Measurements from ENCODE around the gene CEP128. TPM values are rescaled to one million over a fixed set of nuclear protein-coding genes. Genes with fewer than 3 reads are reported as not detected.

Gene CEP128
- total RNA-seq, 1 donor from 2014 or later, result 4.2 TPM

- ATAC-seq, result no peak
Observed at GRCh38 chr14:80663541-80663940, 278.0 kb downstream of the CEP128 start.

- ATAC-seq, result no peak
Observed at GRCh38 chr14:80659783-80660182, 281.8 kb downstream of the CEP128 start.

- no peak for ATAC-seq
Observed at GRCh38 chr14:80658733-80659132, 282.8 kb downstream of the CEP128 start.

- ATAC-seq, result no peak
Observed at GRCh38 chr14:80658155-80658554, 283.4 kb downstream of the CEP128 start.

GRCh38 chr14:80653956-80654355, 287.6 kb downstream of the CEP128 start:
- ATAC-seq, result no peak

DNA sequence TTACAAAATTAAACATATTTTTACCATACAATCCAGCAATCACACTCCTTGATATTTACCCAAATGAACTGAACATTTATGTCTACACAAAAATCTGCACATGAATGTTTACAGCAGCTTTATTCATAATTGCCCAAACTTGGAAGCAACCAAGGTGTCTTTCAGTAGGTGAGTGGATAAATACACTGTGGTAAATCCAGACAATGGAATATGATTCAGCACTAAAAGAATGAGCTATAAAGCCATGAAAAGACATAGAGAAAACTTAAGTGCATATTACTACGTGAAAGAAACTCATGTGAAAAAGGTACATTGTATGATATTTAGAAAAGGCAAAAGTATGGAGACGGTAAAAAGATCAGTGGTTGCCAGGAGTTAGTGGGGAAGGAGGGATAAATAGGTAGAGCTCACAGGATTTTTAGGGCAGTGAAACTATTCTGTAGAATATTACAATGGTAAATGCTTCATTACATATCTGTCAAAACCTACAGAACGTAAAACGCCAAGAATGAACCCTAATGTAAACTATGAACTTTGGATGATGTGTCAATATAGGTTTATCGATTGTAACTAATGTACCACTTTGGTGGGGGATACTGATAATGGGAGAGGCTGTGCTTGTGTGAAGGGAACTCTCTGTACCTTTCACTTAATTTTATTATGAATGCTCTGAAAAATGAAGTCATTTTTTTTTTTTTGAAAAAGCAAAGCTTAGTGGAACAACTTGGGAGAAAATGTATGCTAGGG, 295.7 kb downstream of the CEP128 start:
- ATAC-seq, result no peak

DNA sequence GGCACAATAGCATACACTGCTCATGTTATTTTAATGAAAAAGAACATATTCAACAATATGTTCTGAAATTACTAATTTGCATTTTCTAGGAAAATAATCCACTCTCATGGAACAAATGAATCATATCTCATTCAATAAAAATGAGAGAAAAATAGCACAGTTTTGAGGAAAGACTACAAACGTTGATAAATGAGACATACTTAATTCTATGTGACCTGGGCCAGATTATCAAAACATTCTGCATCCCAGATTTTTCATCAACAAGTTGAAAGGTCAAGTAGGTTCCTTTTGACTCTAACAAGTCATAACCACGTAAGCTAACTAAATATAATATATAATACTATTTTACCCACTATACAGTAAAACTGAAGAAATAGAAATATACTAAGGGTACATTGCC, 296.7 kb downstream of the CEP128 start:
- ATAC-seq, result no peak

DNA sequence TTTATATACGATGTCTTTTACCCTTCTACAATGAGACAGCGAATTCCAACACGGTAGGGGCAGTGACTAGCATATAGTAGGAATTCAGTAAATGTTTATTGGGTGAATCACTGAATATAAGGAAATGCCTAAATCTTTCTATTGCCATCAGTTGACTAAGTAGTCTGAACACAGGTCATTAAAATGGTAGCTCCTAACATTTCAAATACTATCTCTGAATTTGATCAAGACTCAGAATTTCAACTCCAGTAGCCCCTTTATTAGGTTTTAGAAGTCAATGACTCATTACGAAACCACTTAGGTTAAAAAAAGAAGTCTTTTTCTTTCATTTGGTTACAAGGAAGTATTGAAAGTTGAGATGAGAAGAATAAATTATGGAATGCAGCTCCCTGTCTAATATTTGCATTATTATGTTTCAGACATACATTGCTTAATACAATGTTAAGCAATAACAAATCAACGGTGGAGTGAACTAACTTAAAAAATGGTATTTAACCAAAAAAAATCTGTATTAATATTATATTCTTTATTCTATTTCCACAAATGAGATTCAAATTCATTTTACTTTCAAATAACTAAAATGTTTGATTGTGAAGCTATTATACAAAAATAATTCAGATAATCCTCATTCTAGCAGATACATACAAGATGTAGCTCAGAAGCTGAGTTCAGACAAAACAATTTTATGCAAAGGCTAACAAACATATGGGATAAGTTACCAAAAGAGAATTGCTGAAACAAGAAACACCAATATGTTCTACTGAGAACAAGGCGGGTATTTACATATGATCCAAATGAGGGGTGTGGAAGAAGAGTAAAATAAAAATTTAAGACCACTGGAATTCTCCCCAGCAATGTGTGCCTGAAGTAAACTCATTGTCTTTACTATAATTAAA, 302.7 kb downstream of the CEP128 start:
- ATAC-seq, result no peak

DNA sequence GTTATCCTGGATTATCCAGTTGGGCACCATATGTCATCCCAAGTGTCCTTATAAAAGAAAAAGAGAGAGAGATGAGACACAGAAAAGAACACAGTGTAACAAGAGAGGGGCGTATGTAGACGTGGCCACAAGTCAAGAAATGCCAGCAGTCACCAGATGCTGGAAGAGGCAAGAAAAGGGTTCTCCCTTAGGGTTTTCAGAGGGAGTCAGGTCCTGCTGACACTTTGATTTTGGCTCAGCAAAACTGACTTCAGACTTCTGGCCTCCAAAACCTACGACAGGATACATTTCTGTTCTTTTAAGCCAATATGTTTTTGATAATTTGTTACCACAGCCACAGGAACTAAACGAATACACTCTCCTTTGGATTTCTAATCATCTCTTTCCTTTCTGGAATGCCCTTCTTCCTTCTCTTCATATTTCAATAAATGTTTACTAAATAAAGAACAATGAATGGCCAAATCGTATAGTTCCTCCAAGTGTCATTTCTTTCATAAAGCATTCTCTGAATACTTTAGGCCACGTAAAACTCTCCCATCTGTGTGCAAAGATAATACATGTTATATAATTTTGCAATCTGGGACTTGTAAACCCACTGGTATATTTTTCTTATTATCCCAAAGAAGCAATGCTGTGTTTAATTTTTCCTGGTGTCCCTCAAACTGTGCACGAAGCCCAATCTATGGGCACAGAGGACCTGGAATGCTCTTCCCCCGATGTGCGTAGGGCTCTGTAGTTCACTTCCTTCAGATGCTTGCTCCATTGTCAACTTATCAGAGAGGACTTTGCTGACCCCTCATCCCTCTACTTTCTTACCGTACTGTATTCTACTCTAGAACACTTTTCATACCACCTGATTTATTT, 303.6 kb downstream of the CEP128 start:
- no peak for ATAC-seq

DNA sequence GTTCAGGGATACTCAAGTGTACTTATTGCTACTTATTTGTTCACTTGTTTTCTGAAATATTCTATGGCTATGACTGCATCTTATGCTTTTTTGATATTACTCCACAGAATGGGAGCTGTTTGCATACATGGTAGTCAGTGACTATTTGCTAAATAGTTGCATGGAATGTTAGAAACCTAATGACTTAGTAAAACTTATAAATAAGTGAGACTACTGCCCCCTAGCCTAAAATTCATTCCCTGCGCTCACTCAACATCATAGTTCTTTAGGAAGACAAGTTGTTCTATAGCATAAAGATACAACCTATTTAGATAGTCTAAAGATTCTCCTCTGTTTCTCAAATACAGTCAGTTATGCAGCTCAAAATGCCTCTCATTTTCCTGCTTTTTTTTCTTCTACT, 305.5 kb downstream of the CEP128 start:
- ATAC-seq, result no peak

DNA sequence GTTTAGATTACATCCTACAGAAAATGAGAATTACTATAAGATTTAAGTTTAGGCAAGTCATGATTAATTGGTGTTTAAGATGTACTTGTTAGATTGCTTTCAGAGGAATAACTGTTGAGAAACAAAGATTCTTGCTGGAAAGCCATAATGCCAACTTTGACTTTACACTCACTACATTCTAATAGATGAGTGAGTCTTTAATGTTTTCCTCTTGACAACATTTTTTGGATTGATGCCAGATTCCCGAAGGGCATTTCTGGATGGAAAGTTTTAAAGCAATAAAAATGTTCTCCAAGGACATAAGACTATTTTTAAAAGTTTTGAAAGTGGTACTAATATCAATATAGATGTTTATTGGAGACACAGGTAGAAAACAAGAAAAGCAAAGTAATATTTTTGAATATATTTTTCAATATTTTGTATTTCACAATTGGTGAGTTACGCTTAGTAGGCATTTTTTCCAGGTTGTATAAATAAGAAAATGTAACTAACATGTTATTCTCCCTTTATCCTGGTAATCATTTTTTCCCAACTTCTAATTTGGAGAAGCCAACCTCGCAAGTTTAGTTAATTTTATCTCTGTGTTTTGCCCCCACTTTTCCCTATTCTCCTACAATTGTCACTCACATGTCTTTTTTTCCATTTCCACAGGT, 307.3 kb downstream of the CEP128 start:
- no peak for ATAC-seq

- no peak for ATAC-seq
Observed at GRCh38 chr14:80629606-80630005, 311.9 kb downstream of the CEP128 start.

GRCh38 chr14:80628547-80628946, 313.0 kb downstream of the CEP128 start:
- ATAC-seq, result no peak

DNA sequence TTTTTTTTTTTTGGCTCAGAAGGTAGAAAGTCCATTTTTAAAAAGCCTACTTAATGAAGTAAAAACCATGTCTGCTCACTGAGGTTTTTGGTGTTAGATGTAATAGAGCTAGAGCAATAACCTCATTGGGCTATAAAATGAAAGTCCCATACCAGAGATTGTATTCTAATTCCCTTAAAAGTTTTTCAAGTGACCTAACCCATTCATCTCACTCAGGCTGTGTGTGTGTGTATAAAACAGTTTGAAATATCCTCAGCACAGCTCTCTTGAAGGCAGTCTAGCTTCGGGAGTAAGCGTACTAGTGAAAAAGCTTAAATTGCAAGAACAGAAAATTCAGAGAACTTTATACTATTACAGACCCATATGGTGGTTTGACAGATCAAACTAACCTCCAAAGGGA, 313.8 kb downstream of the CEP128 start:
- no peak for ATAC-seq

DNA sequence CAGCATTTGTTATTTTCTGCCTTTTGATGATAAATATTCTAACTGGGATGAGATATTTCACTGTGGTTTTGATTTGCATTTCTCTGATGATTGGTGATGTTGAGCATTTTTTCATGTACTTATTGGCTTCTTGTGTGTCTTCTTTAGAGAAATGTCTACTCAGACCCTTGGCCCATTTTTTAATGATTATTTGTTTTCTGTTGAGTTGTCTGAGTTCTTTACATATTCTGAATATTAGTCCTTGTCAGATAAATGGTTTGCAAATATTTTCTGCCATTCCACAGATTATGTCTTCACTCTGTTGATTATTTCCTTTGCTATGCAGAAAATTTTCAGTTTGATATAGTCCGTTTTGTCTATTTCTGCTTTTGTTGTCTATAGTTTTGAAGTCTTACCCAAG, 317.0 kb downstream of the CEP128 start:
- ATAC-seq, result no peak

DNA sequence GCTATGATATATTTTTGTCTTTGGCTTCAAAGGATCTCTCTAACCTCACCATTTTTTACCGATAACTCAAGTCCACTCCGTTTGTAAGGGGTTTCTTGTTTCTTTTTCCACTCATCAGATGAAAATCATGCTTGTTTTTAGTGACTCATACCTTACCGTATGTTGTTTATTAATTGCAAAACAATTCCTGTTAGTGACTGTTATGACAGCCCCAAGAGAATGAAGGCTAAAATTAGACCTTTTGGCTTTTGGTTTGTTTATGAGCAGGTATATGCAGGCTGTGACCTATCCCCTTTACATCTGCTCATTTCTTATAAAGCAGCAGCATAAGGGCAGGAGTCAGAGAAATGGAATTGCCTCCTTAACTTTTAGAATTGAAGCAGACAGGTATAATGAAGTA, 319.8 kb downstream of the CEP128 start:
- ATAC-seq, result no peak

DNA sequence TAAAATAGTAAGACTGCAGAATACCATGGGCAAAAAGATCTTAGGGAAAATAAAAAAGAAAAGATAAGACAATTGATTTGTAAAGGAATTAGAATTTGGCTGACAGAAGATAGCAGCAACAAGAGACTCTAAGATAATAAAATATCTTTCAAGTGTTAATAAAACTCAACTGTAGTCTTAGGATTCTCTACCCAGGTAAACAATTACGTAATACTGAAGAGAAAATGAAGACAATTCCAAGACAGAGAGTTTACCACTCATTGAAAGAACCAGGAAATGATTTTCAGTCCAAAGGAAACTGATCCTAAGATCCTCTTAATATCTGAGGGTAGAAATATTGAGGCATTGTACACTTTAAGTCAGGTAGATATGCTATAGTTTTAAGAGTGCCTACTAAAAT, 321.1 kb downstream of the CEP128 start:
- no peak for ATAC-seq

DNA sequence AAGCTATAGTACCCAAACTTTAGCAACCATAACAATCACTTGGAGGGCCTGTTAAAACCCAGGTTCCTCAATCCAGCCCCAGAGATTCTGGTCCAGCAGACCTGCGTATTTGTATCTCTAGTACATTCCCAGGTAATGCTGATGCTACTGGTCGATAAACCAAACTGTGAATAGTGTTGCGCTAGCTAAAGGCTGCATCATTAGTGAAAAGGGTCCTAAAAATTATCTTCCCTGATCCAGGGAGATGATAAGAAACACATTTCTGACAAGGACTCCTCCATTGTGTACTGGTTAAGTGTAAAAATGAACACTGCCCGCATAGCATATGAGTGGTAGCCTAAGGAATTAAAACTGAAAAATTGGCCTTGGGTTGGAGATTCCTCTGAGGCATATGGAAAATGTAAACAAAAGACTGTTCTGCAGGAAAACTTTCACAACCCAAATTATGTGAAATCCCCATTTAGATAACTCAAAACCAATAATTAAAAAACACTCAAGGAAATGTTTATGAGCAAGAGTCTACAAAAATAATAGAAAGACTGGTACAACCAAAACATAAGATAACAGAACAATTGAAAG, 322.7 kb downstream of the CEP128 start:
- ATAC-seq, result no peak

GRCh38 chr14:80615831-80616230, 325.7 kb downstream of the CEP128 start:
- ATAC-seq, result no peak

GRCh38 chr14:80609055-80609454, 332.5 kb downstream of the CEP128 start:
- no peak for ATAC-seq

DNA sequence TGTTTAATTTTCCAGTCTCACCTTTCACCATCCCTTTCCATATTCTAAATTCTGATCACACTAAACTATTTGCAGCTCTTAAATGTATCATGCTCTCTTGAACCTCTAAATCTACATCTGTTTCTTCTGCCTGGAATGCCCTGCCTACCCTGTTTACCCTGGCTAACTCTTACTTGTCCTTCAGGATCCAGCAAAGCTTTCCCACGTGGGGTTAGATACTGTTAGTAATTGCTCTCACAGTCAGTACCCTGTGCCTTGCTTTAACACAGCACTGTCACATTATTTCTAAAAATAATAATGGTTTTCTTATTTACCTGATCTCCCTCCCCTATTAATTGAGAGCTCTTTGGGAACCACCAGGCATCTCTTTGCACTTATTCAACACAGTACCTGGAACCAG, 333.0 kb downstream of the CEP128 start:
- ATAC-seq, result no peak

Measured in esophagus mucosa (tissue), 1 donor.